ENCODE data around the gene SYPL2.

Gene SYPL2

DNA sequence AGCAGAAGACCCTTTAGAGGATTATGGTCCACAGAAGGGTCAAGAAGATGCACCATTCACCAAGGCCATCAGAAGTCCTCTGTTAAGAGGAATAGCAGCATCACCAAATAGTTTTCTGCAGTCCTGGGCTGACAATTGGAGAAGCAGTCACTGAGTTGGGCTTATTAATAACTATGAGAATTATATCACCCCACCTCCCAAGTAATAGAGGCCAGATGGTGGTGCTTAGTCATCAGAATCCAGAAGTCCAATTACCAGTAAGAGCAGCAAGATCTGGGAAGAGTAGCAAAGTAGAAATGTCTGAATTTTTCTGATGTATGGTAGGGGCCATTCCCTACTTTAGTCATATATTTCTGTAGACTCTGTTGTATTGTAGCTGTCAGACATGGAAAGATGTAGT is 34.0 kb upstream of the SYPL2 start:
- H3K27ac Mint-ChIP-seq = no peak overlapping the region

DNA sequence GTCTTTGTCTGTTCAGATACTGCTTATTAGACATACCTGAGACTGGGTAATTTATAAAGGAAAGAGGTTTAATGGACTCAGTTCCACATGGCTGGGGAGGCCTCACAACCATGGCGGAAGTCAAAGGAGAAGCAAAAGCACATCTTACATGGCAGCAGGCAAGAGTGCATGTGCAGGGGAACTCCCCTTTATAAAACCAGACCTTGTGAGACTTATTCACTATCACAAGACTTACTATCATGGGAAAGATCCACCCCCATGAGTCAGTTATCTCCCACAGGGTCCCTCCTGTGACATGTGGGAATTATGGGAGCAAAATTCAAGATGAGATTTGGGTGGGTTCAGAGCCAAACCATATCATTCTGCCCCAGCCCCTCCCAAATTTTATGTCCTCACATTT is 33.0 kb upstream of the SYPL2 start:
- Mint-ChIP-seq H3K4me3 (no peak overlapping the region), H3K4me1 (no peaks in the 10 kb centered on the region), H3K9me3 (peaks cover 24% of the 10 kb centered on the region), H3K27ac (no peak overlapping the region), H3K36me3 (ENCODE audit: low read depth) (no peaks in the 10 kb centered on the region), H3K27me3 (ENCODE audit: low read depth, poor library complexity) (peaks cover 12% of the 10 kb centered on the region)
- TF ChIP-seq, protein P1, sequence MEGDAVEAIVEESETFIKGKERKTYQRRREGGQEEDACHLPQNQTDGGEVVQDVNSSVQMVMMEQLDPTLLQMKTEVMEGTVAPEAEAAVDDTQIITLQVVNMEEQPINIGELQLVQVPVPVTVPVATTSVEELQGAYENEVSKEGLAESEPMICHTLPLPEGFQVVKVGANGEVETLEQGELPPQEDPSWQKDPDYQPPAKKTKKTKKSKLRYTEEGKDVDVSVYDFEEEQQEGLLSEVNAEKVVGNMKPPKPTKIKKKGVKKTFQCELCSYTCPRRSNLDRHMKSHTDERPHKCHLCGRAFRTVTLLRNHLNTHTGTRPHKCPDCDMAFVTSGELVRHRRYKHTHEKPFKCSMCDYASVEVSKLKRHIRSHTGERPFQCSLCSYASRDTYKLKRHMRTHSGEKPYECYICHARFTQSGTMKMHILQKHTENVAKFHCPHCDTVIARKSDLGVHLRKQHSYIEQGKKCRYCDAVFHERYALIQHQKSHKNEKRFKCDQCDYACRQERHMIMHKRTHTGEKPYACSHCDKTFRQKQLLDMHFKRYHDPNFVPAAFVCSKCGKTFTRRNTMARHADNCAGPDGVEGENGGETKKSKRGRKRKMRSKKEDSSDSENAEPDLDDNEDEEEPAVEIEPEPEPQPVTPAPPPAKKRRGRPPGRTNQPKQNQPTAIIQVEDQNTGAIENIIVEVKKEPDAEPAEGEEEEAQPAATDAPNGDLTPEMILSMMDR (IDR thresholded peaks at IDR 0.05) = no peak
- DNase-seq = no peak

More for the DNA sequence above, 34.0 kb upstream of the SYPL2 start:
- H3K27me3 Mint-ChIP-seq (ENCODE audit: low read depth, poor library complexity) = peaks cover 12% of the 10 kb centered on the region
- TF ChIP-seq, protein P1 (IDR thresholded peaks at IDR 0.05) = no peak
- peaks cover 7% of the 10 kb centered on the region for H3K4me1 Mint-ChIP-seq
- peaks cover 24% of the 10 kb centered on the region for H3K9me3 Mint-ChIP-seq
- no peaks in the 10 kb centered on the region for H3K36me3 Mint-ChIP-seq (ENCODE audit: low read depth)
- no peak overlapping the region for H3K4me3 Mint-ChIP-seq
- DNase-seq = no peak

DNA sequence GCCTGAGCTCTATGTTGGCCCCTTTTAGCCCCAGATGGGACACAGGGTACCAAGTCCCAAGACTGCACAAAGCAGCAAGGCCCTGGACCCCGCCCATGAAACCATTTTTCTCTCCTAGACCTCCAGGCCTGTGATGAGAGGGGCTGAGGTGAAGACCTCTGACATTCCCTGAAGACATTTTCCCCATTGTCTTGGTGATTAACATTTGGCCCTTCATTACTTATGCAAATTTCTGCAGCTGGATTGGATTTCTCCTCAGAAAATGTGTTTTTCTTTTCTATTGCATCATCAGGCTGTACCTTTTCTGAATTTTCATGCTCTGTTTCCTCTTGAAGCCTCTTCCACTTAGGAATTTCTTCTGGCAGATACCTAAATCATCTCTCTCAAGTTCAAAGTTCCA is 31.9 kb upstream of the SYPL2 start:
- Mint-ChIP-seq H3K27ac (no peak overlapping the region), H3K27me3 (ENCODE audit: low read depth, poor library complexity) (peaks cover 12% of the 10 kb centered on the region), H3K36me3 (ENCODE audit: low read depth) (no peaks in the 10 kb centered on the region), H3K4me1 (no peaks in the 10 kb centered on the region), H3K4me3 (no peak overlapping the region), H3K9me3 (peaks cover 24% of the 10 kb centered on the region)
- DNase-seq = no peak
- TF ChIP-seq, protein P1 (IDR thresholded peaks at IDR 0.05) = no peak

DNA sequence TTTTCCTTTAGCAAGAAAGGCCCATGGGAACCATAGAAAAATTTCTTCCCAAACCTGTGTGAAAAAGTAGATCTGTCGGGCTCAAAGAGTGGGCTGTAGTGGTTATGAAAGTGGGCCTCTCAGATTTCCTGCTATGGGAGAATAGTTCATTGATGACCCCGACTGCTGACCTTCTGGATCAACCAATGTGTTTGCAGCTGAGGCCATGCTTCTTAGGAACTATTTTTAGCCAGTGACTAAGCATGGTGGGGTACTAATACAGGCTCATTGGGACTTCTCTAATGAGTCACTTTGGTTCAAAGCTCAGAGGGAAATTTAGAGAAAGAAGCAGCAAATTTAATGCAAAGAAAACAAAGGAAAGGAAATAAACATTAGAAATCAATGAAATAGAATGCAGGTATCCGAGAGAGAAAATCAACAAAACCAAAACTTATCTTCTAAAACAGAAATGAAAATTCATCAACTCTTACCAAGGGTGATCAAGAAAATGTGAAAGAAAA is 27.5 kb upstream of the SYPL2 start:
- no peak for DNase-seq
- Mint-ChIP-seq H3K9me3 (peaks cover 14% of the 10 kb centered on the region), H3K4me1 (no peaks in the 10 kb centered on the region), H3K4me3 (no peak overlapping the region), H3K27ac (no peak overlapping the region), H3K36me3 (ENCODE audit: low read depth) (no peaks in the 10 kb centered on the region), H3K27me3 (ENCODE audit: low read depth, poor library complexity) (peaks cover 12% of the 10 kb centered on the region)
- TF ChIP-seq, protein P1 (IDR thresholded peaks at IDR 0.05) = no peak

DNA sequence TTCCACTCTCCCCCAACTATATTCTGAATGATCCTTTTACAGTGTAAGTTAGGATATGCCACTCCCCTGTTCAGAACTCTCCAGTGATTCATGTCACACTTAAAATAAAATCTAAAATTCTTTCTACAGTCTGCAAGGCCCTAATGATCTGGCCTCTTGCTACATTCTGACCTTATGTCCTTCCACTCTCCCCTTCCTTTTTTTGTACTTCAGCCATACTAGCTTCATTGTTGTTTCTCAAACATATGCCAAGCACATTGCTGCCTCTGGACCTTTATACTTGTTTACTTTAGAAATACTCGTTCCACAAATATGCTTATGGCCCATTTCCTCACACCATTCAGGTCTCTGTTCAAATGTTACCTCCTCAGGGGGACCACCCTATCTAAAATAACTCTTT is 25.3 kb upstream of the SYPL2 start:
- H3K4me3 Mint-ChIP-seq = no peak overlapping the region
- no peaks in the 10 kb centered on the region for H3K9me3 Mint-ChIP-seq
- DNase-seq = no peak
- no peaks in the 10 kb centered on the region for H3K4me1 Mint-ChIP-seq
- TF ChIP-seq, protein P1 (IDR thresholded peaks at IDR 0.05) = no peak
- no peaks in the 10 kb centered on the region for H3K36me3 Mint-ChIP-seq (ENCODE audit: low read depth)
- H3K27me3 Mint-ChIP-seq (ENCODE audit: low read depth, poor library complexity) = peaks cover 16% of the 10 kb centered on the region
- no peak overlapping the region for H3K27ac Mint-ChIP-seq

DNA sequence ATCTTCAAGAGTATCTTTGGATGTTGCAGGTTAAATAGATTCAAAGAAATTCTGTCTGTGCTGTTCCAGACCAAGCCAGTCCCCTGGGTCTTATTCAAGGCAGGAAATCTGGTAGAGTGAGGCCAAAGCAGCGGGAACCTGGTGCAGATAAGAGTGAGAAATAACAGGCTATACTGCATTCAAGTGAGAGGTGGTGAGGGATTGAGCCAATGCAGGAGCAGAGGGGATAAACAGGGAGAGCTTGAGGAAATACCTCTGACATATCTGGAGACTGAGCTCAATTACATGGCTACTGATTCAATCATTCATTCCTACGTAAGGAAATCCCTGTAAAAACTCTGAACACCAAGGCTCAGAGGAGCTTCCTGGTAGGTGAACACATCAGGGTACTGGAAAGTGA is 22.9 kb upstream of the SYPL2 start:
- Mint-ChIP-seq H3K4me3 (no peak overlapping the region), H3K4me1 (no peaks in the 10 kb centered on the region), H3K27ac (no peak overlapping the region), H3K9me3 (no peaks in the 10 kb centered on the region), H3K36me3 (ENCODE audit: low read depth) (no peaks in the 10 kb centered on the region), H3K27me3 (ENCODE audit: low read depth, poor library complexity) (peaks cover 33% of the 10 kb centered on the region)
- no peak for DNase-seq
- TF ChIP-seq, protein P1 (IDR thresholded peaks at IDR 0.05) = no peak
